Activated T-helper 1 cell treated with anti-CD3 and anti-CD28 coated beads, Interleukin-12 subunit alpha, Interleukin-12 subunit beta, Interleukin-2, Interleukin-4 antibody, amounts not matched to agents 30 ng/mL and 10 ng/mL and 1 ng/mL, durations not matched to agents 14 hours and 24 hours and 36 hours (primary cell): ENCODE data around the gene MARCHF3. TPM values are rescaled to one million over a fixed set of nuclear protein-coding genes. Genes with fewer than 3 reads are reported as not detected.
"Not testable (repeated sequence)": the region's sequence is repeated elsewhere in the genome, so short reads cannot be mapped to it uniquely, and the experiment has no call there.

Experiments
- DNase-seq: peaks from one replicate; pipeline ENCODE4 v3.0.0; 2021; ENCODE audit warnings: low spot score
- H3K27ac Mint-ChIP-seq: one replicate; pipeline ENCODE4 v1.8.0; 2021; ENCODE audit warnings: mild to moderate bottlenecking, mixed read lengths
- H3K27me3 Mint-ChIP-seq: one replicate; pipeline ENCODE4 v1.8.0; 2022; ENCODE audit warnings: mild to moderate bottlenecking, moderate library complexity, mixed read lengths; ENCODE audit not compliant: insufficient read depth
- H3K36me3 Mint-ChIP-seq: one replicate; pipeline ENCODE4 v1.8.0; 2021; ENCODE audit warnings: low read depth, mixed read lengths
- H3K4me1 Mint-ChIP-seq: one replicate; pipeline ENCODE4 v1.8.0; 2021; ENCODE audit warnings: low read depth, mixed read lengths
- H3K4me3 Mint-ChIP-seq: one replicate; pipeline ENCODE4 v1.8.0; 2021; ENCODE audit warnings: mild to moderate bottlenecking, moderate library complexity, mixed read lengths
- H3K9me3 Mint-ChIP-seq: one replicate; pipeline ENCODE4 v1.8.0; 2021; ENCODE audit warnings: mixed read lengths
- intact Hi-C: fragments of 100-400 bp; cut with micrococcal nuclease; formaldehyde crosslinking; loops from one replicate; pipeline ENCODE4 v1.15.1; 2024
- total RNA-seq: library from RNA; stranded (reverse); gene quantifications from 2 replicates; pipeline ENCODE4 v1.2.3, GENCODE V29; 2022

The MARCHF3 gene
- total RNA-seq, 1 donor from 2014 or later: 5.9 TPM

DNA sequence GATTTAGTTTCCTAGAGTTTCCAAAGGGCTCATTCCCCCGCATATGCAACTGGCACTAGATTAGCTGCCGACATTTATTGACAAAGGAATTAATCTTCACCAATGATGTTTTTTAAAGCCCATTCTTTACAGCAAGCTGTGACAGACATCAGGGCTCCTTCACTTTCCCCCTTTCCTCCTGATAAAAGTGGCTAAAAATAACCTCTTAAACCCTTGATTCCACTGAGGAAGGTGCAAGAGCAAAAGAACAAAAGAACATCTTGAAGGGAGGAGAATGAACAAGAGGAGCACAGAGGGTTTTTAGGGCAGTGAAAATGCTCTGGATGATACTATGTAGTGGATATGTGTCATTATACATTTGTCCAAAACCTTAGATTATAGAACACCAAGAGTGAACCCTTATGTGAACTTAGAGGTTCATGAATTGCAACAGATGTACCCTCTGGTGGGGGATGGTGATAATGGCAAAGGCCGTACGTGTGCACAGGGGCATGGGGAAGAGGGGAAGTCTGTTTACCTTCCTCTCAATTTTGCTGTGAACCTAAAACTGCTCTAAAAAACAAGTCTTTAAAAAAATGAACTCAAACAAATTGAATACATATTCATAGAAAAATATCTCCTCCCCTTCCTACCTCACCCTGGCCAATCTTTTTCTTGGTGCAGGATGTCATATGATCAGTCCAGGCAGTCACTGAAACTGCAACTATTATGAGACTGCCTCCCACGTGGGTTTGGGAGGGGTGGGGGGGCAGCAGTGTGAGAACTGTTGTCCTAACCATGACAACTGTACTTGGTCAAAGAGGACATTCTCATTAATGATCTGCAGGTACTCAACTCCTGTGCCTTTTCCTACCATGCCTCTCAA is 83.0 kb downstream of the MARCHF3 start:
- no peak for DNase-seq
- Mint-ChIP-seq H3K4me1 (no peaks in the 10 kb centered on the region), H3K4me3 (no peak overlapping the region), H3K36me3 (no peaks in the 10 kb centered on the region), H3K27me3 (no peaks in the 10 kb centered on the region), H3K27ac (no peak overlapping the region), H3K9me3 (no peaks in the 10 kb centered on the region)
- intact Hi-C loops: no loop called here

DNA sequence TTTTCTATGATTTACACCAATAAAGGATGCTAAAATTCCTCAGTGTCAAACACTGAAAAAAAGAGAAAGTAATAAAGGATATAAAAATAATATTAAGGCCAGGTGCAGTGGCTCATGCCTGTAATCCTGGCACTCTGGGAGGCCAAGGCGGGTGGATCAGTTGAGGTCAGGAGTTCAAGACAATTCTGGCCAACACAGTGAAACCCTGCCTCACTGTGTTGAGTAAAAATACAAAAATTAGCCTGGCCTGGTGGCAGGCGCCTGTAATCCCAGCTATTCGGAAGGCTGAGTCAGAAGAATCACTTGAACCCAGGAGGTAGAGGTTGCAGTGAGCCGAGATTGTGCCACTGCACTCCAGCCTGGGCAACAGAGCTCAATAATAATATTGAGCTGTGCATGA is 87.5 kb downstream of the MARCHF3 start:
- H3K9me3 Mint-ChIP-seq, H3K4me1 Mint-ChIP-seq, H3K4me3 Mint-ChIP-seq, H3K36me3 Mint-ChIP-seq, H3K27me3 Mint-ChIP-seq, DNase-seq, intact Hi-C loops, H3K27ac Mint-ChIP-seq: not testable (repeated sequence)

GRCh38 chr5:126941403-126941802 is 89.0 kb downstream of the MARCHF3 start:
- Mint-ChIP-seq H3K27ac (no peak overlapping the region), H3K27me3 (no peaks in the 10 kb centered on the region), H3K4me3 (no peak overlapping the region), H3K4me1 (no peaks in the 10 kb centered on the region), H3K9me3 (no peaks in the 10 kb centered on the region), H3K36me3 (no peaks in the 10 kb centered on the region)
- intact Hi-C loops: loop anchor here (1.0 kb wide), 1 partner anchor 47 kb away; no protein-coding TSS in a partner anchor
- no peak for DNase-seq

DNA sequence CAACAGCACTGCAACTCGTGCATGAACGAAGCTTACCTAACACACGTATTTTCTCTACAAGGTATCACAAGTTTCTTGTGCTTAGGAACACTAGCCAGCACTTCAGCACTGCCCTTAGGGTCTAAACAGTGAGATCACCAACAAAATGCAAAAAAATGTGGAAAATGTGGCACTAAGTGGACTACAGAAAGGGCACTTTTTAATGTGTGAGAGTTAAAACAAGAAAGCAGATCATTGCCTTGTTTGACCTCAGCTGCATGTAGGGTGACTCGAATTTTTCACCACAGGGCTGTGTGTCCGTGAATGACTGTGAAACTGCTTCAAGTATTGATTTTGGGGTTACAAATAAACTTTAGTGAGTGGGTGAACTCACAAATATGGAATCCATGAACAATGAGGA is 90.5 kb downstream of the MARCHF3 start:
- Mint-ChIP-seq H3K4me3 (no peak overlapping the region), H3K36me3 (no peaks in the 10 kb centered on the region)
- intact Hi-C loops: no loop called here

DNA sequence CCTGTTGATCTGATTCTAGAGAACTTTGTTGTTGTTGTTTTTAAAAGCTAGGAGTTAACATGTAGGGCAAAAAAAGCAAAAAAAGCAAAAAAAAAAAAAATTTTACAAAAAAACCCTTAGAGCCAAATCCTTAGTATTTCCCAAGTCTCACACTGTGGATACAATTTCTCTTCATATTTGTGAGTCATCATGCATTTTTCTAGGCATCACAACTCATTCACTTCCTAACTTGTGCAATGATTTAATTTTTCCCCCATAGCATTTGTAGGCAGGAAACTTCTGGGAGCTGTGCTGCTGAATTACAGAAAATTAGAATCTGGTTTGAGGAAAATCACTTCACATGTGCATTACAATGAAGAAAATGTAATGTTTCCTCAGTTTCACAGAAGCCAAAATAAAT is 91.9 kb downstream of the MARCHF3 start:
- no peak for DNase-seq
- Mint-ChIP-seq H3K36me3 (no peaks in the 10 kb centered on the region), H3K4me1 (no peaks in the 10 kb centered on the region), H3K27ac (no peak overlapping the region), H3K4me3 (no peak overlapping the region), H3K9me3 (no peaks in the 10 kb centered on the region), H3K27me3 (no peaks in the 10 kb centered on the region)
- intact Hi-C loops: no loop called here

More for the DNA sequence above, 90.5 kb downstream of the MARCHF3 start:
- Mint-ChIP-seq H3K4me1 (no peaks in the 10 kb centered on the region), H3K27ac (no peak overlapping the region), H3K9me3 (no peaks in the 10 kb centered on the region), H3K27me3 (no peaks in the 10 kb centered on the region)
- no peak for DNase-seq

- intact Hi-C loops: no loop called here
- Mint-ChIP-seq H3K4me3 (no peak overlapping the region), H3K9me3 (no peaks in the 10 kb centered on the region)
Measured at GRCh38 chr5:126937771-126938170, 92.6 kb downstream of the MARCHF3 start.

DNA sequence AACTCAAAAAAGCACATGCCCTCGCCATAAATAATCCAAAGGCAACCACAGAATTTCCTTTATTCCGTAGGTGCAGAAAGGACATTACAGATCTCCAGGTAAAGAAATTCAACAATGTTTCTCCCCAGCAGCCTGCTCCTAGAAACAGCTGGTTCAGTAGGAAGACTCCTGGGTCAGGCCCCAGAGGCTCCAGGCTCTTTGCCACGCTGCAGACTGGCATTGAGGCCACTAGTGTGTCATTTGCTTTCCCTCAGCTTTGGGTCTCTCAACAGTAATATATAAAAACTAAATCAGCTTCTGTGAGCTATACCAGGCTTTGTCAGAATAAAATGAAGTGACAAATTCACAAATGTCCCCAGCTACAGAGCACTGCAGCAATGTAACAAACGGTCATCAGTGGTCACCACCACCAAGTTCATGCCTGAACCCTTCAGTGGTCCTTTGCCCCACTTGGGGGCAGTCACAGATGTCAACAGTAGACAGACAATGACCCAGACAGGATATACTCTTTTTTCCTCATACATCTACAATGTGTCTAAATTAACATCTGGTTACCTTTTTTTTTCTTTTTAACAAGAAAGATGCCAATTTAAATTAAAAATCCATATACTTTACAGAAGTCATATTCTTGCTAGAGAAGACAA is 93.5 kb downstream of the MARCHF3 start:
- intact Hi-C loops: no loop called here
- Mint-ChIP-seq H3K4me3 (no peak overlapping the region), H3K27me3 (no peaks in the 10 kb centered on the region), H3K4me1 (no peaks in the 10 kb centered on the region), H3K36me3 (no peaks in the 10 kb centered on the region), H3K9me3 (no peaks in the 10 kb centered on the region), H3K27ac (no peak overlapping the region)
- no peak for DNase-seq

More at GRCh38 chr5:126937771-126938170, 92.6 kb downstream of the MARCHF3 start:
- Mint-ChIP-seq H3K4me1 (no peaks in the 10 kb centered on the region), H3K27ac (no peak overlapping the region), H3K27me3 (no peaks in the 10 kb centered on the region), H3K36me3 (no peaks in the 10 kb centered on the region)
- DNase-seq: no peak

- Mint-ChIP-seq H3K36me3 (no peaks in the 10 kb centered on the region), H3K9me3 (no peaks in the 10 kb centered on the region), H3K4me1 (no peaks in the 10 kb centered on the region), H3K27ac (no peak overlapping the region), H3K4me3 (no peak overlapping the region), H3K27me3 (no peaks in the 10 kb centered on the region)
- no peak for DNase-seq
- intact Hi-C loops: no loop called here
Measured at GRCh38 chr5:126931963-126932660, 98.2 kb downstream of the MARCHF3 start.

DNA sequence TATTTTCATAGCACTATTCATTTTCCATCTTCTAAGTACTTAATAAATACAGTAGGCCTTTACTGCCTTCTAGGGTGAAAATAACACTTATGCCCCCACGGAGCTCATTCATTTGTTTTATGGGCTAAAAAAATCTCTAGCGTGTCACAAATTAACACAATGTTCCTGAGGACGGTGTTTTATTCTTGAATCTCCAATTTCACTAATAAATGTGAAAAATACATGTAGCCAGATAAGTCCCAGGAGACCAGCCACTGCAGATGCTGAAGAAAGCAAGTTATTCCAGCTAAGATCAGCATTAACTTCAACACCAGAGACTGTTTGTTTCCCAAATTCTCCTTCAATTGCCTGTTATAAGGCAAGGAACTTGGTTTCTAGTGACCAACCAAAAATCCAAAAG is 102.3 kb downstream of the MARCHF3 start:
- no peak for DNase-seq
- H3K36me3 Mint-ChIP-seq: no peaks in the 10 kb centered on the region
- no peak overlapping the region for H3K4me3 Mint-ChIP-seq
- H3K4me1 Mint-ChIP-seq: no peaks in the 10 kb centered on the region
- intact Hi-C loops: no loop called here
- no peaks in the 10 kb centered on the region for H3K9me3 Mint-ChIP-seq
- no peaks in the 10 kb centered on the region for H3K27me3 Mint-ChIP-seq
- no peak overlapping the region for H3K27ac Mint-ChIP-seq

DNA sequence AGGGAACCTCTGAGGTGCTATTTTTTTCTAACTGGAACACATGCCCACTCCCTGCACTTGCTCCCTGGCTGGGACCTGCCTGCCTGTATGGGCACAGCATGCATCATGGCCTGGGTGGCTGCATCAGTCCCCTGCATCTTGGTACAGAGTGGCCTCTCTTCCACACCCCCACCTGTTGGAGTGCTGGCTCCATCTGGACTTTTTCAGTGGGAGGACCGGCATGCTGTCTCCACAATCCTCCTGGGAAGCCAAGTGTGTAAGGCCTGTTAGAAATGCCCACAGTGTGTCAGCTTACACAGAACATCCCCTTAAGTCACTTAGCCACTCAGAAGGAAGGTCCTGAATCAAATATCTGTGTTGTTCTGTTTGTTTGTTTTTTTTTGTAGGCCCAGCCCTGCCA is 102.9 kb downstream of the MARCHF3 start:
- Mint-ChIP-seq H3K9me3 (no peaks in the 10 kb centered on the region), H3K4me3 (no peak overlapping the region), H3K36me3 (no peaks in the 10 kb centered on the region), H3K4me1 (no peaks in the 10 kb centered on the region), H3K27ac (no peak overlapping the region), H3K27me3 (no peaks in the 10 kb centered on the region)
- intact Hi-C loops: no loop called here
- no peak for DNase-seq

DNA sequence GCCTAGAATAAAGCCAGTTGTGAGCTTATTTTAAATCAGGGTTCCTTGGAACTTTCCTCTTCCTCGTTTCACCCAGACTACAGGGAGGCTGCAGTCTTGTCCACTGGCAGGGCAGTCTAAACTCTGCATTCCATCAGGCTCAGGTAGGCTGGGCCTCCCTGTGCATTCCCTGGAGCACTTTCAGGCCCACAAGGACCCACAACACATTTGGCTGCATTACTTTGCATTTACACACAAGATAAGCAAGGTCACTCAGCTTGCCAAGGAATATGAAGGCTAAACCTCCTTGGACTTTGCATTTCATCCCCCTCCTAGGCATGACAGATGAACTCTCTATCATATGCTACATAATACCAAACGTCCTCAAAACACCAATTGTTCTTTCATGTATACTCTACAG is 104.2 kb downstream of the MARCHF3 start:
- Mint-ChIP-seq H3K9me3 (no peaks in the 10 kb centered on the region), H3K36me3 (no peaks in the 10 kb centered on the region), H3K27me3 (no peaks in the 10 kb centered on the region), H3K4me1 (no peaks in the 10 kb centered on the region), H3K27ac (no peak overlapping the region), H3K4me3 (no peak overlapping the region)
- no peak for DNase-seq
- intact Hi-C loops: no loop called here

GRCh38 chr5:126925482-126925881 is 104.9 kb downstream of the MARCHF3 start:
- H3K36me3 Mint-ChIP-seq: no peaks in the 10 kb centered on the region
- H3K4me1 Mint-ChIP-seq: no peaks in the 10 kb centered on the region
- H3K27me3 Mint-ChIP-seq: no peaks in the 10 kb centered on the region
- H3K27ac Mint-ChIP-seq: no peak overlapping the region
- intact Hi-C loops: no loop called here
- H3K9me3 Mint-ChIP-seq: no peaks in the 10 kb centered on the region
- no peak for DNase-seq
- no peak overlapping the region for H3K4me3 Mint-ChIP-seq
